ENCODE results near the gene TIFAB. TPM values are rescaled to one million over a fixed set of nuclear protein-coding genes. Genes with fewer than 3 reads are reported as not detected.

Gene TIFAB
- total RNA-seq, 2 donors from 2014 or later, result not detected

- Histone ChIP-seq H3K27me3 (replicated peaks; ENCODE audit: insufficient read depth) (no peaks in the 10 kb centered on the region), H3K36me3 (no peaks in the 10 kb centered on the region), H3K4me1 (replicated peaks) (no peaks in the 10 kb centered on the region), H3K27ac (no peak overlapping the region), H3K9me3 (no peaks in the 10 kb centered on the region), H3K4me3 (no peak overlapping the region)
- intact Hi-C loops (cut with DNase I), result no loop called here
- TF ChIP-seq POLR2A (IDR thresholded peaks at IDR 0.05), result no peak
- TF ChIP-seq CTCF (IDR thresholded peaks at IDR 0.05), result no peak
- no peak for TF ChIP-seq POLR2AphosphoS5 (IDR thresholded peaks at IDR 0.05)
- DNase-seq (ENCODE audit: low spot score), result no peak
- WGBS, result 56% methylated on average over 11 of the region's 11 CpGs
These were observed 10.8 kb downstream of the TIFAB start for GRCh38 chr5:135441350-135441831.

GRCh38 chr5:135440916-135441315 lies 11.2 kb downstream of the TIFAB start:
- no peaks in the 10 kb centered on the region for H3K9me3 ChIP-seq
- no peaks in the 10 kb centered on the region for H3K27me3 ChIP-seq (replicated peaks; ENCODE audit: insufficient read depth)
- H3K4me1 ChIP-seq (replicated peaks), result no peaks in the 10 kb centered on the region
- H3K4me3 ChIP-seq, result no peak overlapping the region
- intact Hi-C loops (cut with DNase I), result no loop called here
- 82% methylated on average over 6 of the region's 6 CpGs for WGBS
- no peak for TF ChIP-seq POLR2AphosphoS5 (IDR thresholded peaks at IDR 0.05)
- TF ChIP-seq POLR2A (IDR thresholded peaks at IDR 0.05), result no peak
- no peak for TF ChIP-seq CTCF (IDR thresholded peaks at IDR 0.05)
- DNase-seq (ENCODE audit: low spot score), result no peak
- H3K36me3 ChIP-seq, result no peaks in the 10 kb centered on the region
- H3K27ac ChIP-seq, result no peak overlapping the region

GRCh38 chr5:135439231-135440205 lies 12.6 kb downstream of the TIFAB start:
- Histone ChIP-seq H3K9me3 (no peaks in the 10 kb centered on the region), H3K27me3 (replicated peaks; ENCODE audit: insufficient read depth) (no peaks in the 10 kb centered on the region), H3K27ac (no peak overlapping the region), H3K36me3 (no peaks in the 10 kb centered on the region), H3K4me3 (no peak overlapping the region), H3K4me1 (replicated peaks) (no peaks in the 10 kb centered on the region)
- WGBS, result 73% methylated on average over 11 of the region's 11 CpGs
- intact Hi-C loops (cut with DNase I), result no loop called here
- DNase-seq (ENCODE audit: low spot score), result peak; percentile 1
- TF ChIP-seq CTCF (IDR thresholded peaks at IDR 0.05) (no peak), POLR2A (IDR thresholded peaks at IDR 0.05) (no peak), POLR2AphosphoS5 (IDR thresholded peaks at IDR 0.05) (no peak)

GRCh38 chr5:135438636-135439221 lies 13.4 kb downstream of the TIFAB start:
- no peak overlapping the region for H3K4me3 ChIP-seq
- H3K27ac ChIP-seq, result no peak overlapping the region
- intact Hi-C loops (cut with DNase I), result no loop called here
- peak; percentile 1 for DNase-seq (ENCODE audit: low spot score)
- WGBS, result 81% methylated on average over 10 of the region's 10 CpGs
- H3K27me3 ChIP-seq (replicated peaks; ENCODE audit: insufficient read depth), result no peaks in the 10 kb centered on the region
- no peak for TF ChIP-seq POLR2A (IDR thresholded peaks at IDR 0.05)
- no peak for TF ChIP-seq CTCF (IDR thresholded peaks at IDR 0.05)
- TF ChIP-seq POLR2AphosphoS5 (IDR thresholded peaks at IDR 0.05), result no peak
- no peaks in the 10 kb centered on the region for H3K4me1 ChIP-seq (replicated peaks)
- no peaks in the 10 kb centered on the region for H3K36me3 ChIP-seq
- H3K9me3 ChIP-seq, result no peaks in the 10 kb centered on the region
